HG03139 (cell line): ENCODE measurements around the gene DIS3L.
"Not testable (repeated sequence)": the region's sequence is repeated elsewhere in the genome, so short reads cannot be mapped to it uniquely, and the experiment has no call there.

Source experiments
- ATAC-seq: cut with Tn5 transposase; IDR thresholded peaks from one replicate; pipeline ENCODE4 v1.9.1; 2021; ENCODE audit not compliant: unreplicated experiment

Gene DIS3L

DNA sequence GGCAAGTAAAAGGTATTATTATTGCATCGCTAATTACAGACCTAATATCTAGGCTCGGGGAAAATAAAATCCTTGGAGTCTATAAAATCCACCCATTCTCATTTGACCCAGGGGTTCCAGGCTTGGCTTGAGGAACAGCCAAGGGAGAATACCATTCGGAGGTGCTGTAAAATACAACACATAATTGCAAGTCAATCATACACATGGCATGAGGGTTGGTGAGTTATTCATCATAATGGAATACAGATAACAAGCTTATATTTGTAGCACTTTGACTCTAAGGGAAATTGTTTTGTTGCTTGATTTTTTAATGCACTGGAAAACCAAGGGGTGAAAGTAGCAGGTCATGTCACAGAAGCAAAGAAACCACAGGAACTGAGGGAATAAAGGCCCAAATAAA is 16.8 kb upstream of the DIS3L start:
- ATAC-seq, result no peak

DNA sequence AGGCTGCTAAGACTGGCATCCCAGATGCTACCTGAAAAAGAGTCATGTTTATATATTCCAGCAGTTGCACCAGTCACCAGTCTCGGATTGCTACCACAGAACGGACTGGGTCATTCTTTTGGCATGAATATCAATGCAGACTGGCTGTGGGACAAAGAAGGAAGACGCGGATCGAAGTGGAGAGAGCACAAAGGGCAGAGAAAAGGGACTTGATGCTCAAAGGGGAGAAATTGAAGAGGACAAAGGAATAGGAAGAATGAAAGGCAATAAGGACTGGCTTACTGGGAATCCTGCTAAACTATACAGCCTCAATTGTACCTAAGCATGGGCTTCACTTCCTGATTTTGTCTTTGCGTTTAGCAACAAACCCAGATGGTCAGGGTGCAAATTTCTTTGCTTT is 15.3 kb upstream of the DIS3L start:
- ATAC-seq, result no peak

DNA sequence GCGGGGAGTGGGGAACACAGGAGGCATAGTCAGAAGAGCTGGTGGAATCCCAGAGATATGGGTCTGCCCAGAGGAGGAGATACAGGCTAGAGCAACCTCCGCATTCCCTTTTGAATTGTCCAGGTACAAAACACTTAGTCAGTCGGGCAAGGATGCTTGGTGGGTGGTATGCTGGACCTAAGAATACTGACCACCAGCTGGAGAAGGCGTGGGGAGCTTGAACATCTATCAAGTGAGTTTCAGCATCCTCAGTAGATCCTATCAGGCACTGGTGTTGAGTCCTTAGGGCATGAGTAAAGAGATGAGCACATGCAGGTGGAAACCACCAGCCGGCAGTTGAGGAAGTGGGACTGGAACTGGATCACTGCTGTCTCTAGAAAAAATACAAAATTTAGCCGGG is 14.7 kb upstream of the DIS3L start:
- no peak for ATAC-seq

- ATAC-seq, result no peak
Observed at GRCh38 chr15:66284271-66284670, 9.1 kb upstream of the DIS3L start.

- no peak for ATAC-seq
Observed at GRCh38 chr15:66285533-66286280, 7.7 kb upstream of the DIS3L start.

DNA sequence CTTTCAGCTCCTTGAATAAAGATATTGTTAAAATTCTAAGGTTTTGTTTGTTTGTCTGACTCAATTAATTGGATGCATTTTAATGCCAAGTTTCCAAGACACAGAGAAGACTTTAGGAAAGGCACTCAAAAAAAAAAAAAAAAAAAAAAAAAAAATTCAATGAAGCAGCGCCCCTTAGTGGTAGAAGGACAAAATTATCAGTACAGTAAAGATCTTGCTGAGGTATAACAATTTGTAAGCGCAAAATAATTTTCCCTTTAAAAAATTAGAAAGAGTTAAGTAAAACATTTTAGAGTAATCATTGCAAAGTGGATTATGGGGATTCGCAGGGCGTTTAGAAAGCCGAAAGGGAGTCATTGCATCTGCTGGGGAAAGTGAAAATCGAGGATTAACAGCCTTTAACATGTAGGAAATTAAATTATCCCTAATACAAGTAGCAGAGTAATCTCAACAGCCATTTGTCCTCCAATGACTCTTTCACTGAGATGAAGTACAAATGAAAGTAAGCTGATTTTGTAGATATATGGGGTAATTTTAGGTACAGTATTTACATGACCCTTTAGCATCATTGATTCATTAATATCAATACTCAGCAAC is 5.8 kb upstream of the DIS3L start:
- ATAC-seq, result no peak

DNA sequence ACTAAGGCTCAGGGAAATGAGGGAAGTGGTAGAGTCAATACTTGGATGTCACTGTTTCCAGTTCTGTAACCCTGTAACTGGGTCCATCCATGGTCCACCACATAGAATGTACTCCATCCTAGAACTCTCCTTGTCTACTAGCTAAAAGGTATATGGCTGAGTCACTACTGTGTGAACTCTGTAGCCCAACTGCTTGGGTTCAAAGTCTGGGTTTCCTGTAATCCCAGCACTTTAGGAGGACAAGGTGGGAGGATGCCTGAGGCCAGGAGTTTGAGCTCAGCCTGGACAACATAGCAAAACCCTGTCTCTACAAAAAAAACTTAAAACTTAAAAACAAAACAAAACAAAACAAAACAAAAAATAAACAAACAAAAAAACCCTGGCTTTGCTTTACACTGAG is 5.3 kb upstream of the DIS3L start:
- ATAC-seq, result no peak

DNA sequence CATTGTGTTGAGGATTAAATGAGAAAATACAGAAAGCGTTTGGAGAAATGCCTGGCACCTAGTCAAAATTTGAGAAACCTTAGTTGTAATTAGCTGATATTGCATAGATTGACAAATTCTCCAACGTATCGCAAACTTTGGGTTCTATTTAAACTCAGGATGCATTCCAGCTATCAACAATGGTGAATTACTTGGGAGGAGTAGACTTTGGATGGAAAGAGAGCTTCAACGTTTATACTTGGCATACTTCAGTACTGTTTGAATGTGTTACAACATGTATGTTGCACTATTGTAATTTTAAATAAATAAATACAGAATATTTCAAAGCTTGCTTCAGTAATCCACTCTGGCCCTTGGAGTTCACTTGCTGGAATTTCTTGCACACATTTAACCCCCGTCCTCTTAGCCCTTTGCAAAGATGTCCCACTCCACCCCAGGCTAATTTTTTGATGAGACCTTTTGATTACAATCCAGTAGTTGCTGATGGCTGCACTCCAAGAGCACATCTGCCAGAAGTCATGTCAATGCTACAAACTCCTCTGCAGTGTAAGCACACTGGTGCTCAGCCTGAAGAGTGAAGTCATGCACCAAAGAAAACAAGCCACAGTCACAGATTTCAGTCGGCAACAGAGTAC is 4.7 kb upstream of the DIS3L start:
- no peak for ATAC-seq

DNA sequence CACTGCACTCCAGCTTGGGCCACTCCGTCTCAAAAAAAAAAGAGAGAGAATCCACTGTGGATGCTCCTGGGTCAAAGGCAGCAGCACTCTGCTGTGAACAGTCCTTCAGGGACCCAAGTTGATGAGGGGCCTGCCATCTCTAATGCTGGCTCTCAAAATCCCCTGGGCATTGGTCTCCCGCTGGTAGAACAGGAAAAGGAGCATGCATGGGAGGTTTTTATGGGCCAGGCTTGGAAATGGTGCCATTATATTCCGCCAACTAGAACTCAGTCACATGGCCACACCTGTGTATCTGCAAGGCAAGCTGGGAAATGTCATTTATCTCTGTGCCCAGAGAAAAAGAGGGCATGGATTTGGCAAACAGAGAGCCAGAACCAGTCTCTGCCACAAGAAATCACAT is 3.4 kb upstream of the DIS3L start:
- ATAC-seq, result no peak

DNA sequence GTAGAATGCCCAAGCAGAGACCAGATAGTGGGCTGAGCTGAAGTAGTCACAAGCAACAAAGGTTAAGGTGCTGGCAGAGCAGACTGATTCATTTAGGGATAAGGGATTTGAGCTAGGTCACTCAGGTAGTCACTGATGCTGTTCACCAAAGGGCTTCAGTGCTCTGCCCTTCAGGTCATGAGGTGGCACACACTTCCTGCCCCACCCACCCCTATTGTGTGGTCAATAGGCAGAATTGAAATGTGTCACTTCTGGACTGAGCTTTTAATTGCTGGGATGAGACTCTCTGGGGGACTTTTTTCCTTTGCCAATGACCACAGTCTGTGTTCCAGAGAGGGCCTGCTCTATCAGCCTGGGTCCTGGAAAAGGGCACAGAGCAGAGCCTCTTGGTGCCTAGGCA is 2.9 kb upstream of the DIS3L start:
- ATAC-seq, result no peak

DNA sequence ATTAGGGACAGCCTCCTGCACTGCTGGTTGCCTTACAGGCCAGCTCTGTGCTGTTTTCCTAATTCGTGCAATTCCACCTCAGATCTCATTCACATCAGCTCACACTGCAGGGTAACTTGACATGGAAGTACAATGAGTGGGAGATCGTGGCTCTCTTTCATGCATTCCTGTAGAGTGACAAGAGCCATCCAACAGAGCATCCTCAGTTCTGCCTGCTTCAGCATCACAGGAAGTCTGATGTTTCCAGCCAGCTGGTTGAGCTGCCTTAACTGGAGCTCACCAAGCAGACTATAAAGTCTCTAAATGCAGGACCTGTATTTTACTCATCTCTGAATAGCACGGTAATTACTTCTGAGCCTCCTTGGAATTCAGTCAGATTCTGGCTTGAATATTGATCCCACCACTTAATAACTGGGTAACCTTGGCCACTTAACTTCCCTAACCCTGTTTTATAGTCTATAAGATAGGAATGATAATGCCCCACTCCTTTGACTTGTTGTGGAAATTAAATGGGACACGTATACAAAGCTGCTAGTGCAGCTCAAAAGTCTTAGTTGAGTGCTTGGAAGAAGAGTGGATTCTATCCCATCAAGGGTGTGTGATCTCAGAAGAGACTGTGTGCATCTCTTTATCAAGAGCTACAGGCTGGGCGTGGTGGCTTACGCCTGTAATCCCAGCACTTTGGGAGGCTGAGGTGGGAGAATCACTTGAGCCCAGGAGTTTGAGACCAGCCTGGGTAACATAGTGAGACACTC is 1.4 kb upstream of the DIS3L start:
- no peak for ATAC-seq

DNA sequence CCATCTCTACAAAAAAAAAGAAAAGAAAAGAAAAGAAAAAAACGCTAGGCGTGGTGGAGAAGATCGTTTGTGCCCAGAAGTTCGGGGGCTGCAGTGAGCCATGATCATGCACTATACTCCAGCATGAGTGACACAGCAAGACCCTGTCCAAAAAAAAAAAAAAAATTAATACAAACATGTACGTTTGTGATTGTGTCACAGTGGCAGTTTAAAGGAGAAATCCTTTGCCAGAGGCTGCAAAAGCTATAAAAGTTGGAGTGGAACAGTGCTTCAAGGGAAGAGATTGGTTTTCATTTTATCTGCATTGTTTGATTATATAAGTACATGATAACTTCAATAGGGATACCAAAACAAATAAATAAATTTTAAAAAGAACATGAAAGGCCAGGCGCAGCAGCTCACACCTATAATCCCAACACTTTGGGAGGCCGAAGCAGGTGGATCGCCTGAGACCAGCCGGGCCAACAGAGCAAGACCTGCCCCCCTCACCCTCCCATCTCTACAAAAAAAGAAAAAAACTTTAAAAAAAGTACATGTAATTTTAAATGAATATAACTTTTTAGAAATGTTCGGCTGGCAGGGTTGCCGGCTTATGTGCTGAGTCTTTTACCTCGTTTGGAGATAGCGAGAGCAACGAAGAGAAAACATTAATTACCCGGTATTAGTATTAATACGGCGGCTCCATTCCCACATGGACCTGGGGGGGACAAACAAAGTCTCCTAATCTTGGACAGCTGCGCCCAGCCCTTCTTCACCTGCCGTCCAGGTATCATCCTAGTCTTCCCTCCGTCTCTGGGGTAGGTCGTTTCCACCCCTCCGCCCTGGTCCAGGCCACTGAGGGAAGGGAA is 573 bp upstream of the DIS3L start:
- ATAC-seq, result peak; percentile 9

DNA sequence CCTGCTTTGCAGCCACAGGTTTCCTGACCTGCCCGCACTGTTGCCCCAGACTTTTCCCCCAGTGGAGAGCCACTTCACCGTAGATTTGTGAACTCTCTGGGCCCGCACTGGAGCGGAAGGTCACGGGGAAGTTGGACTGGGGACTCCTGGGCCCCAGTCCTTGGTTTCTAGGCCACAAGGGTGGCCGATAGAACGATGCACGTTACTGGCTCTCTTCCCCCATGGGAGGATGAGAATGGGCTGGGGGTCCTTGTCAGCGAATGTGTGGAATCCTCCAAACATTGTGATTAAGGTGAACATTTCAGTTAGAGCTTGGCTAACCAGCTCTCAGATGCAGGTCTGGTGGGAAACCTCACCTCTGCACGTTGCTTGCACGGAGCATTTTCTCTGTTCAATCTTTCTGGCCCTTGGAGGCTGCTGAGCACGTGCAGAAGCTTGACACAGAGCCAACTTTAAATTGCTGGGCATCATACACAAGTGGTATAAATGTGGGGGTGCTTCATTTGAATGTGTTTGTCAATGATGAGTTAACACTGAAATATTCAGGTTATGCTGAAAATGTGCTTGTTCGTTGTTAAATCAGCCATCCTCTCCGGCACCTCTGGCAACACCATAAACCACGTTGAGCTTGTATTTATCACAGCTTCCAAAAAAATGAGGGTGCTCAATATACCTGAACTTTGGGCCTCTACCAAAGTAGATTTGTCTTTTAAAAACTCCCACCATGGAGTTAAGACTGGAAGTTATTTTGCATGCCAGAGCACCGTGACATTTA is 976 bp downstream of the DIS3L start:
- peak; percentile 27 for ATAC-seq

GRCh38 chr15:66294932-66295235 is 1.5 kb downstream of the DIS3L start:
- no peak for ATAC-seq

DNA sequence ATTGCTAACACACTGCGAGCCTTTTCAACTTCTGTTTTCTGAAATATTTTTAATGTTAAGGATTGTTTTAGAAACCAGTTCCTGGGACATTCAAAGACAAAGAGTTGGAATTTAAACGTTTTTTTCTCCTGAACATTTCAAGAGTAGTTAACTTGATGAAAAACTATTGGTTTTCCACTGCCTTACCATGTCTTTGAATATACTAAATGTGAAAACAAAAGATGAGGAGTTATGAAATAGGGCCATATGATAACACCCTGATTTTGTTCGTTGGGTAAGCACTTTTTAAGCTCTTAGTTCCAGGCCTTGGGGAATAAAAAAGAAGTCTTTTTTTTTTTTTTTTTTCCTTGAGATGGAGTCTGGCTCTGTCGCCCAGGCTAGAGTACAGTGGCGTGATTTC is 2.8 kb downstream of the DIS3L start:
- no peak for ATAC-seq

GRCh38 chr15:66298803-66299251 is 5.5 kb downstream of the DIS3L start:
- ATAC-seq, result no peak

GRCh38 chr15:66302489-66303278 is 9.3 kb downstream of the DIS3L start:
- ATAC-seq, result no peak

- not testable (repeated sequence) for ATAC-seq
Observed at GRCh38 chr15:66304425-66304824, 11.1 kb downstream of the DIS3L start.

DNA sequence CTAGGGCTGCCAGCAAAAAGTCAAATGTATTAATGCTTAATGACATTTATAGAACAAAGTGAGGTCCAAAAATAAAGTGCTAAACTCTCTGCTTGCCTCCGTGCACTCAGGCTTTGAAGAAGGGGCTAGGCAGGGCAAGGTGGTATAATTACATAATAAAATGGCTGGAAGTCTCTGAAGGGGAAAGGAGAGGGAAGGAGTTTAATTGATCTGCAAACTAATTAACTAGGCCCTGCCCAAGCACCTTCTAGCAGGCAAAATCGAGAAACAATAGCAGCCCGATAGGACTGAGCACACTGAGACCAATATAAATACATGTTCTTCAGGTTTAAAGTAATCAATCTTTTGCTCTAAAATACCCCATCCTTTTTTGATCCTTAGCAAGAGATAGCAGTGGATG is 13.0 kb downstream of the DIS3L start:
- ATAC-seq, result no peak
